Fibroblast of lung (primary cell): ENCODE results near the gene DAZAP1. TPM values are rescaled to one million over a fixed set of nuclear protein-coding genes. Genes with fewer than 3 reads are reported as not detected.

Source experiments
- DNase-seq, 2 donors: peaks; one replicate each; pipeline versions ENCODE4 v3.0.0 to v3.0.0-alpha.2; 2010; ENCODE audit warnings: low read depth in 2 of 2
- H2AFZ ChIP-seq: 2 replicates; pipeline ENCODE4 v1.5.1; 2012; ENCODE audit warnings: low read length, control low read depth, inconsistent platforms
- H3K27ac ChIP-seq: 2 replicates; pipeline ENCODE4 v1.5.1; 2011; ENCODE audit warnings: low read length, control low read depth; ENCODE audit not compliant: insufficient read depth
- H3K27me3 ChIP-seq: 2 replicates; pipeline ENCODE4 v1.5.1; 2011; ENCODE audit warnings: mild to moderate bottlenecking, low read length; ENCODE audit not compliant: control insufficient read depth, insufficient read depth
- H3K36me3 ChIP-seq: 2 replicates; pipeline ENCODE4 v1.5.1; 2011; ENCODE audit warnings: low read length; ENCODE audit not compliant: control insufficient read depth, insufficient read depth
- H3K4me1 ChIP-seq: 2 replicates; pipeline ENCODE4 v1.5.1; 2011; ENCODE audit warnings: low read length; ENCODE audit not compliant: control insufficient read depth, insufficient read depth; ENCODE audit errors: extremely low read depth
- H3K4me2 ChIP-seq: 2 replicates; pipeline ENCODE4 v1.5.1; 2011; ENCODE audit warnings: low read length, control low read depth; ENCODE audit not compliant: insufficient read depth; ENCODE audit errors: extremely low read depth
- H3K4me3 ChIP-seq, 4 experiments: fragments of 200-600 bp in 1 of 4; sonication (generic) in 1 of 4; replicated peaks in 1 of 4; 2 replicates each; pipeline ENCODE4 v1.5.1; 2011 to 2016; ENCODE audit warnings: low read length in 4 of 4, low read depth in 3 of 4, mild to moderate bottlenecking in 3 of 4, control low read depth in 2 of 4, inconsistent platforms in 1 of 4, mixed read lengths in 1 of 4; ENCODE audit not compliant: insufficient read depth in 1 of 4; ENCODE audit errors: control extremely low read depth in 1 of 4
- H3K79me2 ChIP-seq: 2 replicates; pipeline ENCODE4 v1.5.1; 2012; ENCODE audit warnings: mild to moderate bottlenecking, low read length, inconsistent platforms; ENCODE audit not compliant: control insufficient read depth, insufficient read depth
- H3K9ac ChIP-seq: 2 replicates; pipeline ENCODE4 v1.5.1; 2011; ENCODE audit warnings: mild to moderate bottlenecking, low read length, control low read depth; ENCODE audit not compliant: insufficient read depth
- H3K9me3 ChIP-seq: 2 replicates; pipeline ENCODE4 v1.5.1; 2012; ENCODE audit warnings: low read depth, low read length; ENCODE audit not compliant: control insufficient read depth, insufficient read depth
- H4K20me1 ChIP-seq: 2 replicates; pipeline ENCODE4 v1.5.1; 2011; ENCODE audit warnings: low read length; ENCODE audit not compliant: control insufficient read depth, insufficient read depth; ENCODE audit errors: extremely low read depth
- EZH2 ChIP-seq: IDR thresholded peaks from 2 replicates; pipeline ENCODE4 v1.5.1; 2012; ENCODE audit warnings: low read length, control low read depth, mild to moderate bottlenecking; ENCODE audit errors: missing control alignments
- polyA plus RNA-seq, 2 donors: library from polyadenylated mRNA; depleted of rRNA in 1 of 2; stranded (reverse) in 1 of 2; unstranded in 1 of 2; fragments of >200 nt; gene quantifications; 2 replicates each; pipeline ENCODE4 v1.2.1, GENCODE V29; 2011 to 2012; ENCODE audit warnings: missing spikeins in 1 of 2
- total RNA-seq: library from RNA; depleted of rRNA; stranded (reverse); fragments of >200 nt; gene quantifications from 2 replicates; pipeline ENCODE4 v1.2.1, GENCODE V29; 2014
- TF ChIP-seq, protein P1 (sequence below), 2 donors: IDR thresholded peaks in 1 of 2; conservative IDR thresholded peaks in 1 of 2; 1 replicate in 1 of 2; 2 replicates in 1 of 2; pipeline ENCODE4 v1.5.1; 2011 to 2012; ENCODE audit warnings: low read length in 2 of 2, control low read depth in 1 of 2, inconsistent platforms in 1 of 2, low read depth in 1 of 2, mild to moderate bottlenecking in 1 of 2

DAZAP1 gene
- total and polyA plus RNA-seq, 2 donors (not counting 1 experiment from before 2014, with no cell fraction given) = 44.6 to 49.5 TPM

DNA sequence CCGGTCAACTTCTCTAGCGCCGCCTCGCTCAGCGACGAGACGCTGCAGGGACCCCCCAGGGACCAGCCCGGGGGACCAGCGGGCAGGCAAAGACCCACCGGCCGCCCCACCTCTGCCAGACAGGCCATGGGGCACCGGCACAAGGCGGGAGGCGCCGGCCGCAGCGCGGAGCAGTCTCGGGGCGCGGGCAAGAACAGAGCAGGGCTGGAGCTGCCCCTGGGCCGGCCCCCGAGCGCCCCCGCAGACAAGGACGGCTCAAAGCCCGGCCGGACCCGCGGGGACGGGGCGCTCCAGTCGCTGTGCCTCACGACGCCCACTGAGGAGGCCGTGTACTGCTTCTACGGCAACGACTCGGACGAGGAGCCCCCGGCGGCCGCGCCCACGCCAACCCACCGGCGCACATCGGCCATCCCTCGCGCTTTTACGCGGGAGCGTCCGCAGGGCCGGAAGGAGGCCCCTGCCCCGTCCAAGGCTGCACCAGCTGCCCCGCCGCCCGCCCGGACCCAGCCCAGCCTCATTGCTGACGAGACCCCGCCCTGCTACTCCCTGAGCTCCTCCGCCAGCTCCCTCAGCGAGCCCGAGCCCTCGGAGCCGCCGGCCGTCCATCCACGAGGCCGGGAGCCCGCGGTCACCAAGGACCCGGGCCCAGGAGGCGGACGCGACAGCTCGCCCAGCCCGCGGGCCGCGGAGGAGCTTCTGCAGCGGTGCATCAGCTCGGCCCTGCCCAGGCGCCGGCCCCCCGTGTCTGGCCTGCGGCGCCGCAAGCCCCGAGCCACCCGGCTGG lies 60.3 kb downstream of the DAZAP1 start:
- Histone ChIP-seq H3K27ac (no peak overlapping the region), H3K4me3 (no peak overlapping the region), H2AFZ (no peak overlapping the region), H3K36me3 (no peaks in the 10 kb centered on the region), H3K9ac (no peak overlapping the region), H3K9me3 (no peaks in the 10 kb centered on the region), H3K27me3 (peaks cover 47% of the 10 kb centered on the region), H4K20me1 (no peaks in the 10 kb centered on the region), H3K4me2 (no peak overlapping the region), H3K4me1 (peaks cover 3% of the 10 kb centered on the region), H3K79me2 (no peaks in the 10 kb centered on the region)
- DNase-seq = no peak
- TF ChIP-seq, protein P1, sequence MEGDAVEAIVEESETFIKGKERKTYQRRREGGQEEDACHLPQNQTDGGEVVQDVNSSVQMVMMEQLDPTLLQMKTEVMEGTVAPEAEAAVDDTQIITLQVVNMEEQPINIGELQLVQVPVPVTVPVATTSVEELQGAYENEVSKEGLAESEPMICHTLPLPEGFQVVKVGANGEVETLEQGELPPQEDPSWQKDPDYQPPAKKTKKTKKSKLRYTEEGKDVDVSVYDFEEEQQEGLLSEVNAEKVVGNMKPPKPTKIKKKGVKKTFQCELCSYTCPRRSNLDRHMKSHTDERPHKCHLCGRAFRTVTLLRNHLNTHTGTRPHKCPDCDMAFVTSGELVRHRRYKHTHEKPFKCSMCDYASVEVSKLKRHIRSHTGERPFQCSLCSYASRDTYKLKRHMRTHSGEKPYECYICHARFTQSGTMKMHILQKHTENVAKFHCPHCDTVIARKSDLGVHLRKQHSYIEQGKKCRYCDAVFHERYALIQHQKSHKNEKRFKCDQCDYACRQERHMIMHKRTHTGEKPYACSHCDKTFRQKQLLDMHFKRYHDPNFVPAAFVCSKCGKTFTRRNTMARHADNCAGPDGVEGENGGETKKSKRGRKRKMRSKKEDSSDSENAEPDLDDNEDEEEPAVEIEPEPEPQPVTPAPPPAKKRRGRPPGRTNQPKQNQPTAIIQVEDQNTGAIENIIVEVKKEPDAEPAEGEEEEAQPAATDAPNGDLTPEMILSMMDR (conservative IDR thresholded peaks at IDR 0.05 in 1 of 2, IDR thresholded peaks at IDR 0.05 in 1 of 2; ENCODE audit: low read depth in 1 of 2, low read length in 2 of 2) = no peak
- no peak for TF ChIP-seq EZH2

DNA sequence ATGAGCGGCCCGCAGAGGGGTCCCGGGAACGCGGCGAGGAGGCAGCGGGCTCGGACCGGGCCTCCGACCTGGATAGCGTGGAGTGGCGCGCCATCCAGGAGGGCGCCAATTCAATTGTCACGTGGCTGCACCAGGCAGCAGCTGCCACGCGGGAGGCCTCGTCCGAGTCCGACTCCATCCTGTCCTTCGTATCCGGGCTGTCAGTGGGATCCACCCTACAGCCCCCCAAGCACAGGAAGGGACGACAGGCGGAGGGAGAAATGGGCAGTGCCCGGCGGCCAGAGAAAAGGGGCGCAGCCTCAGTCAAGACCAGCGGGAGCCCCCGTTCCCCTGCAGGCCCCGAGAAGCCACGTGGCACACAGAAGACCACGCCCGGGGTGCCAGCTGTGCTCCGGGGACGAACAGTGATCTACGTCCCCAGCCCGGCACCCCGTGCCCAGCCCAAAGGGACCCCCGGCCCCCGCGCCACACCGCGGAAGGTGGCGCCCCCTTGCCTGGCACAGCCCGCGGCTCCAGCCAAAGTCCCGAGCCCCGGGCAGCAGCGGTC lies 61.0 kb downstream of the DAZAP1 start:
- no peaks in the 10 kb centered on the region for H3K79me2 ChIP-seq
- no peaks in the 10 kb centered on the region for H3K9me3 ChIP-seq
- peak; percentile 94 for TF ChIP-seq EZH2
- TF ChIP-seq, protein P1 (conservative IDR thresholded peaks at IDR 0.05 in 1 of 2, IDR thresholded peaks at IDR 0.05 in 1 of 2; ENCODE audit: low read depth in 1 of 2, low read length in 2 of 2) = no peak
- H2AFZ ChIP-seq = no peak overlapping the region
- DNase-seq = no peak
- H3K4me2 ChIP-seq = no peak overlapping the region
- H3K36me3 ChIP-seq = no peaks in the 10 kb centered on the region
- H4K20me1 ChIP-seq = no peaks in the 10 kb centered on the region
- H3K9ac ChIP-seq = no peak overlapping the region
- H3K4me1 ChIP-seq = peaks cover 3% of the 10 kb centered on the region
- no peak overlapping the region for H3K27ac ChIP-seq
- peak overlapping the region in 1 of 4 experiments; percentile 32 for H3K4me3 ChIP-seq
- peaks cover 50% of the 10 kb centered on the region for H3K27me3 ChIP-seq

DNA sequence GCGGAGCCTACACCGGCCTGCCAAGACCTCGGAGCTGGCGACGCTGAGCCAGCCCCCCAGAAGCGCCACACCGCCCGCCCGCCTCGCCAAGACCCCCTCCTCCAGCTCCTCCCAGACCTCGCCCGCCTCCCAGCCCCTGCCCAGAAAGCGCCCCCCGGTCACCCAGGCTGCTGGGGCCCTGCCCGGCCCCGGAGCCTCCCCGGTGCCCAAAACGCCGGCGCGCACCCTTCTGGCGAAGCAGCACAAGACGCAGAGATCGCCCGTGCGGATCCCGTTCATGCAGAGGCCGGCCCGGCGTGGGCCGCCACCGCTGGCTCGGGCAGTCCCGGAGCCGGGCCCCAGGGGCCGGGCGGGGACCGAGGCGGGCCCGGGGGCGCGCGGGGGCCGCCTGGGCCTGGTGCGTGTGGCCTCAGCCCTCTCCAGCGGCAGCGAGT lies 61.5 kb downstream of the DAZAP1 start:
- TF ChIP-seq EZH2 = no peak
- TF ChIP-seq, protein P1 (conservative IDR thresholded peaks at IDR 0.05 in 1 of 2, IDR thresholded peaks at IDR 0.05 in 1 of 2; ENCODE audit: low read depth in 1 of 2, low read length in 2 of 2) = no peak
- Histone ChIP-seq H3K27ac (no peak overlapping the region), H3K9ac (no peak overlapping the region), H3K4me2 (no peak overlapping the region), H2AFZ (no peak overlapping the region), H4K20me1 (no peaks in the 10 kb centered on the region), H3K27me3 (peaks cover 50% of the 10 kb centered on the region), H3K9me3 (no peaks in the 10 kb centered on the region), H3K79me2 (no peaks in the 10 kb centered on the region), H3K4me1 (peaks cover 3% of the 10 kb centered on the region), H3K36me3 (no peaks in the 10 kb centered on the region), H3K4me3 (peak overlapping the region in 1 of 4 experiments; percentile 32)
- peak in 1 of 2 donors; percentile 26 for DNase-seq
